C1 segment of cervical spinal cord (tissue), 14 donors: Measurements from ENCODE around the gene TNNT1.
"Not testable (repeated sequence)": the region's sequence is repeated elsewhere in the genome, so short reads cannot be mapped to it uniquely, and the experiment has no call there.

Experiments used
- DNase-seq, 14 donors: peaks; one replicate each; lab custom pipeline; 2025; lab: John Stamatoyannopoulos, UW

Gene TNNT1

GRCh38 chr19:55169136-55169535 lies 20.1 kb upstream of the TNNT1 start:
- DNase-seq: no peak

DNA sequence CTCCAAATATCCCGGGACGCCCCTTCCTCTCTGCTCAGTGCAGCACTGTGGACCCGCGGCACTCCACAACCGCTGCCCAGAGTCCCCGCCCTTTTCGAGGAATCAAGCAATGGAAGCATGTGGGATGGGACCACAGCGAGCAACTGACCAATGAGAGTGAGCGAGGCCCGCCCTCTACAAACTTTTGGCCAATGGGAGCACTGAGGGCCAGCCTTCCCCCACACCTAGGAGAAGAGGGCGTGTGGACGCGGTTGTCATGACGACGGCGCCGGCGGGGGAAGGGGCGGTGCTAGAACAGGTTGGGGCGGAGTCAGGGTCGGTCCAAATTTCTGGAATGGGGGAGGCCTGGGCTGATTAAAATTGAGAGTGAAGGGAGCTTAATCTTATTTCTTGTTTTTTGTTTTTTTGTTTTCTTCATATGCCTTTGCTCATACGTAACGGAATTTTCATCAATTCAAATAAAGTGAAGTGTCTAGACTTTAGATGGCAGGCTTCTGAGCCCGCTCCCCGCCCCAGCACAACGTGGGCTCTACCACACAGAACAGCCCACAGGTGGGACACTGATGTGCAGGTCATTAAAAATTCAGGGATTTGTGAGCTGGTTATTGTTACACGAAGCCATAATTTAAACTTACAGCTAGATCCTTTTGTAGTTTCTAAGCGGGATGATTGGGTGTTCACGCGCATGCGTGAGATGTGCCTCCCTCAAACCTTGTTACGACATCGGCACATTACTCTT lies 17.7 kb upstream of the TNNT1 start, which contains the start of gene DNAAF3:
TSS of gene DNAAF3 (minus strand) at position 84 of the 739 bp plus-strand sequence. CDS start 200 bp downstream, outside the sequence.
- peak; percentile 12 to 90 (median 70) for DNase-seq

GRCh38 chr19:55165952-55166529 lies 17.0 kb upstream of the TNNT1 start:
- peak in 7 of 14 donors; percentile 29 to 54 (median 37) for DNase-seq

DNA sequence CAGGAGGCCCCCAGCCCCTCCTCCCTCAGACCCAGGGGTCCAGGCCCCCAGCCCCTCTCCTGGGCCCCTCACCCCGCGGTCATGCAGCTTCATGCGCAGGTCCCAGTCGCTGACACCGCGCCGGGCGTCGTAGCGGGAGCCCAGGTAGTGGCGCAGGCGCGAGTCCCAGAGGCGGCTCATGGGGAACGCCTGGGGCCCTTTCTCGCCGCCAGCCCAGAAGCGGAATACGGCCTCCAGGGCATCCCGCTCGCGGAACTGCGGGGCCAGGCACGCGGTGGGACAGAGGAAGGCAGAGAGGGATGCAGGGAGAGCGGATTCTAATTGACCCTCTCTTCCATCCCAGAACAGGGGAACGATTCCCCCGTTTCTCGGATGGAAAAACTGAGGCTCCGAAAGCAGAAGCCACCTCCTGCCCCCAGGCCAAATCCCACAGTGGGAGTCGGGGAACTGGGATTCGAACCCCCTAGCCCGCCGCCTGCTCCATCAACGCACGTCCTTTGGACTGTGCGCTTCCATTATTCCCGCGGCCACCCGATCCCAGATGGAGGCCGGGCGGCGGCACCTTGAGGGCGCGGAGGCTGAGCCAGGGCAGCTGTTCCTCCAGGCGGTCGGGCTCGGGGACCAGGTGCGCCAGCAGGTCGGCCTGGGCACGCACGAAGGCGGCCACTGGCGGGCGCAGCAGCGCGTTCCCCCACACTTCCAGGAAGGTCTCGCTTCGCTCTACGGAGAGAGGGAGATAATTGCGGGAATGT lies 12.7 kb upstream of the TNNT1 start:
- no peak for DNase-seq

DNA sequence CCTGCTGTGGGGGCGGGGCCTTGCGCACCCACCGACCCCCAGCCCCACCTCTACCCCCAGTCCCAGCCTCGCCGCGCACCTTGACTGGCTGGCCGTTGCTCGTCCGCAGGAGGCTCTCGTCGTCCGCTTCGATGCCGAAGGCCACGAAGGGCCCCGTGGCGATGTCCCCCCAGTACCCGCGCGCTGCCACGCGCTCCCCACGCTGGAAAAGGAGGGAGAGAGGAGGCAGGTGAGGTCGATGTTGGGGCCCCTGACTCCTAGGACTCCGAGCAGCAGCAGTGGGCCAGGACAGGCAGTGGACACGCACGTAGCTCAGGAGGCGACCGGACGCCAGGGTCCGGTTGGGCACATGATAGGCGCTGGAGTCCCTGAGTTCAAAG lies 12.0 kb upstream of the TNNT1 start:
- no peak for DNase-seq

GRCh38 chr19:55160128-55160985 lies 11.4 kb upstream of the TNNT1 start:
- DNase-seq: peak in 8 of 14 donors; percentile 2 to 59 (median 18)

DNA sequence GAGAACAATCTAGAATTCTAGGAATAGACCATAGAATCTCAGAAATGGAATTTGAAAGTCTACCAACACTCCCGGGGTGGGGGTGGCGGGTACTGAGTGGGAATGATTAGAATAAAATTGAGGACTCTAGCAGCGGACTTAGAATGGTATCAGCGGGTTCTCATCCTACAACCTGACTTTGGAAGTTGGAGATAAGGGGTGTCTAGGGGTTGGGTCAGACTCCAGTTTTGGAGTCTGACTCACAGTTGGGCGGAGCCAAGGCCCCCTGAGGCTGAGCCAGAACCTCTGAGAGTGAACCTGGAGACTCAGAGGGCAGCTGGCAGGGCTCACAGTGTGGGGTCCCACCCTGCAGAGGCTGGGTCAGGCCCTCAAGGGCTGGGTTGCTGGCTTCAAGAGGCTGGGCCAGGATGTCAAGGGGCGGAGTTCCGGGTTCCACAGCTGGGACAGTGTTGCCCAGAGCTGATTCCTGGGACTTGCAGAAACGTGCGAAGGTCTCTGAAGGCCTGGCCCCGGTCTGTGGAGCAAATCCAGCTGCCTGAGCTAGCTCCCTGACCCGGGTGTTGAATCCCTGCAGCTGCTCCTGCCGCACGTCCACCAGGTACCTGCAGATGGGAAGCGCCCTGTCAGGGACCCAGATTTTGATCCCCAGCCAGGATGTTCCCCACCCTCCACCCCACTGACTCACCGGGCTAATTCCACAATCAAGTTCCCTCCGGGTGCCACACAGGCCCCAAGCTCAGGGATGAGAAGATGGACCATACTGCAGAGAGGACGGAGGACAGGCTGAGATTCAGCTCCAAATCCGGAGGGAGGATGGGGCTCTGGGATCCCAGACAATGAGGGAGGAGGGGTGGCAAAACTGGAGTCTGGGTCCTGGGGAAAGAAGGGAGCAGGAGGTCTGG lies 10.1 kb upstream of the TNNT1 start:
- DNase-seq: no peak

GRCh38 chr19:55158423-55158822 lies 9.4 kb upstream of the TNNT1 start:
- no peak for DNase-seq

- DNase-seq: no peak
Observed at GRCh38 chr19:55157064-55157908, 8.3 kb upstream of the TNNT1 start, which contains the start of gene TNNI3. TNNI3 (minus strand) TSS chr19:55157732; CDS start chr19:55157589, 143 bp downstream.

GRCh38 chr19:55156202-55157063 lies 7.4 kb upstream of the TNNT1 start:
- peak in 1 of 14 donors; percentile 0 for DNase-seq

GRCh38 chr19:55155784-55156183 lies 6.8 kb upstream of the TNNT1 start:
- not testable (repeated sequence) for DNase-seq

- no peak for DNase-seq
Observed at GRCh38 chr19:55153652-55154264, 4.8 kb upstream of the TNNT1 start.

DNA sequence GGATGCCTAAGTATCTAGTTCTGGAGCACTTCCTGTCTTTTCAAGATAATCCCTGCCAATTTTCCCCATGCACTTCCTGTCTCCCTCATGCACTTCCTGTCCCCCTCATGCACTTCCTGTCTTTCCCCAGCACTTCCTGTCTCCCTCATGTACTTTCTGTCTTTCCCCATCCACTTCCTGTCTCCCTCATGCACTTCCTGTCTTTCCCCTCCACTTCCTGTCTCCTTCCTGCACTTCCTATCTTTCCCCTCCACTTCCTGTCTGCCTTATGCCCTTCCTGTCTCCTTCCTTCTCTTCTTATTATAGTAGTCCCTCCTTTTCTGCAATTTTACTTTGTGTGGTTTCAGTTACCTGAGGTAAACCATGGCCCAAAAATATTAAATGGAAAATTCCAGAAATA lies 3.0 kb upstream of the TNNT1 start:
- no peak for DNase-seq

DNA sequence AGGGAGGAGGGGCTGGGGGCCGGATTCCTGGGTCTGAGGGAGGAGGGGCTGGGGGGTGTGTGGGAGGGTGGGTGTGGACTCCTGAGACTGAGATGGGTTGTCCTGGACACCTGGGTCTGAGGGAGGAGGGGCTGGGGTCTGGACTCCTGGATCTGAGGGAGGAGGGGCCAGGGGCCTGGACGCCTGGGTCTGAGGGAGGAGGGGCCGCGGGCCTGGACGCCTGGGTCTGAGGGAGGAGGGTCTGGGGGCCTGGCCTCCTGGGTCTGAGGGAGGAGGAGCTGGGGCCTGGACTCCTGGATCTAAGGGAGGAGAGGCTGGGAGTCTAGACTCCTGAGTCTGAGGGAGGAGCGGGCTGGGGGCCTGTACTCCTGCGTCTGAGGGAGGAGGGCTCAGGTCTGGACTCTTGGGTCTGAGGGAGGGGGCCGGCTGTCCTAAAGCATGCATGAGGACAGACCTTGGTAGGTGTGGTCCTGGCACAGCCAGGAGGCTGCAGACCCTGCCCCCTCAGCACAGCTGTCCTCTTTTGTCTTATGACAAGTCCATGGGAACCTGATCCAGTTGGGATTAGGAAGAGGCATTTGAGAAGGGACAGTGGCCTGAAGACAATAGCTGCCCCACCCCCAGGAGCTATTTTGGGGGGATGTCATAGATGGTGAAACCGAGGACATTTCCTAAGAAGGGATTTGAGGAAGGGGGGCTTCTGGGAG lies 1.3 kb downstream of the TNNT1 start:
- DNase-seq: no peak

GRCh38 chr19:55146705-55147273 lies 2.2 kb downstream of the TNNT1 start:
- DNase-seq: no peak

DNA sequence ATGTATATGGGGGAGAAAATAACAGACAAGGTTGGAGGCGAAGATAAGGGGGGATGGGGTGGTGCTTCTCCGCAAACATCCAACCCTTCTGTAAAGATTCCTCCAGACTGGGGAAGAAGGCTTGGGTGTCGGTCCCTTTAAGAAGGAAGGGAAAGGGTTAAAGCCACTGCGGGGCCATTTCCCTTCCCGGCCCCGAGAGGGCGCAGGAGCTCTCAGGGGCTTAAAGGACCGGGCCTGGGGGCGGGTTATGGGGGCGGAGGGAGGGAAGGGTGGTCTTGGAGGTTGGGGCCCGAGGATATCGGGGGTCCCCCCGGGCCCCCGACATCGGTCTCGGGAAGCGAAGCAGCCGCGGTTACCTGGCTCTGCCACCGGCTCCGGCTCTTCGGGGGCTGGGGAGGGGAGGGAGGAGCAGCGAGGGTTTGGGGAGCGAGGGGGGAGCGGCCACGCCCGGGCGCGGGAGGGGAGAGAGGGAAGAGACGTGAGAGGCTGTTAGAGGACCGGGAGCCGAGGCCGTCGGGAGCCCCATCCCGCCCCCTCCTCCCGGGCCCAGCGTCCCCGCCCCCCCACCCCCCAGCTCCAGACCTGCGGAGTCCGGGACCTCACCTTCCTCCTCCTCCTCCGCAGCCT lies 2.8 kb downstream of the TNNT1 start:
- DNase-seq: no peak

DNA sequence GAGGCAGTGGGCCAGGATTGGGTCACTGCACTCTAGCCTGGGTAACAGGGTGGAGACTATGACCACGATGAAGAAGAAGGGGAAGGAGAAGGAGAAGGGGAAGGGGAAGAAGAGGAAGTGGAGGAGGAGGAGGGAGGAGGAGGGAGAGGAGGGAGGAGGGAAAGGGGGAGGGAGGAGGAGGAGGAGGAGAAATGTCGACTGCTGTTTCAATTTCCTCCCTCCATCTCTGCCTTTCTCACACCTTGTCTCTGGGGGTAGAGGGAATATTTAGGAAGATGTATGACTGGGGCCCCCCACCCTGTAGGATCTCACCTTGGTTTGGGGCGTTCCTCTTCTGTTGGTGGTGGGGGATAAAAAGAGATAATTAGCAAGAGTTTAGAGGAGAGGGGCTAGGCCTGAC lies 3.8 kb downstream of the TNNT1 start:
- DNase-seq: no peak
